NCI-H226 (cell line): ENCODE data around the gene SOD2.
"Not testable (repeated sequence)": the region's sequence is repeated elsewhere in the genome, so short reads cannot be mapped to it uniquely, and the experiment has no call there.

Experiments
- DNase-seq: peaks from one replicate; pipeline ENCODE4 v3.0.0-alpha.2; 2015

SOD2 gene

GRCh38 chr6:159715605-159716004, 22.6 kb upstream of the SOD2 start:
- DNase-seq = no peak

GRCh38 chr6:159715166-159715565, 22.1 kb upstream of the SOD2 start:
- DNase-seq = no peak

DNA sequence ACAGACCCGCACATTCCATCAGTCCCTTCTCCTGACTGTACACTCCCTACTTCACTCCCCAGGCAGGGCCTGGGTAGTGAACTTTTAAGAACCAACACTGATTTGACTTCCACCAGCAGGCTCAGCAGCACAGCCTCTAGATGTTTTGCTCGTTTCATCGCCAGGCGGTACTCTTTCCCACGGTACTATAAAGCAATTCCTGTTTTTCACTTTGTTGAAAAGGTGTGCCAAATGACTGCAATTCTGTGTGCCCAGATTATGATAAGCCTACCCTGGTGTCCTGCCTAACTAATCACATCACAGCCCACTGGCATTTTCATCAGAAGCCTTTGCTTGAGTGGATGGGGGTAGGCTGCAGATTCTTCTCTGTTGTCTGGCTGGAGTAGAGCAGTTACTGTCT, 21.4 kb upstream of the SOD2 start:
- DNase-seq = no peak

- no peak for DNase-seq
Measured at GRCh38 chr6:159713984-159714383, 20.9 kb upstream of the SOD2 start.

DNA sequence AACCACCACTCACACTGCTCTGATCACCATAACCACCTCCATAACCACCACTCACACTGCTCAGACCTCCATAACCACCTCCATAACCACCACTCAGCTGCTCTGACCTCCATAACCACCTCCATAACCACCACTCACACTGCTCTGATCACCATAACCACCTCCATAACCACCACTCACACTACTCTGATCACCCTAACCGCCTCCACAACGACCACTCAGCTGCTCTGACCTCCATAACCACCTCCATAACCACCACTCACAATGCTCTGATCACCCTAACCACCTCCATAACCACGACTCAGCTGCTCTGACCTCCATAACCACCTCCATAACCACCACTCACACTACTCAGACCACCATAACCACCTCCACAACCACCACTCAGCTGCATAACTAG, 19.3 kb upstream of the SOD2 start:
- DNase-seq = not testable (repeated sequence)

- DNase-seq = not testable (repeated sequence)
Measured at GRCh38 chr6:159710603-159711002, 17.6 kb upstream of the SOD2 start.

DNA sequence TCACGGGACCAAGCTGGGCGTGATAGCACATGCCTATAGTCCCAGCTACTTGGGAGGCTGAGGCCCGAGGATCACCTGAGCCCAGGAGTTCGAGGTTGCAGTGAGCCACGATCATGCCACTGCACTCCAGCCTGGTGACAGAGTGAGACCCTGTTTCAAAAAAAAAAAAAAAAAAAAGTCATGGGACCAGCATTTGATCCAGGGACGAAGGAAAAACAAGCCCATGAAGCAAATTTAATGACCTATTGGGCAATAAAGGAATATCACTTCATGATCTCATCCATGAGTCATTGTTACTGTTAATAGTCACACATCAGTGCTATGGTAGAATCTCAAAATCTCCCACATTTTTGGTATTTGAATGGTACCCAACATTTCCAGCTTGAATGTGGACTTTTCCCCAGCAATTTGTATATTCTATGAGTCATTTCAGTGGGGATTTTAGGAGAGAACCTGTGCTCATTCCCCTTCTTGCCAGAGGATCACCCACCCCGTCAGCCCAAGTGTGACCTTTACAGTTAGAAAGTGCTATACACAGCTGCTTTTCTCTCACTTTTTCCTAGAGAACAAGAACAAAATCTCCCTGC, 8.5 kb upstream of the SOD2 start:
- DNase-seq = peak; percentile 56

- DNase-seq = no peak
Measured at GRCh38 chr6:159700970-159701369, 7.9 kb upstream of the SOD2 start.

DNA sequence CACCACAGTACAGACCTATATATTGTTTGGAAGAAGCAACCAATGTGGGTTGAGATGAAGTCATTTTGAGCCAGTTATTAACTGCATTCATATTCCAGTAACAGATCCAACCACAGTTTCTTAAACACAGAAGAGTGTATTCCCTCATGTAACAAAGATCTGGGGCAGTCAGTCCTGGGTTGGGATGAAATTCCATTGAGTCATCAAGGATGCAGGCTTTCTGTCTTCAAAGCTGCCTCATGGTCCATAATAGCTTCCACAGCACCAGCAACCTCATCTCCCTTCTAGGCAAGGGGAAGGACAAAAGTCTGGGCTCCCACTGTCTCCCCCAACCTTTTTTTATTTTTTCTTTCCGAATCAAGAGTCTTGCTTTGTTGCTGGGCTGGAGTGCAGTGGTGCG, 2.9 kb upstream of the SOD2 start:
- peak; percentile 58 for DNase-seq

DNA sequence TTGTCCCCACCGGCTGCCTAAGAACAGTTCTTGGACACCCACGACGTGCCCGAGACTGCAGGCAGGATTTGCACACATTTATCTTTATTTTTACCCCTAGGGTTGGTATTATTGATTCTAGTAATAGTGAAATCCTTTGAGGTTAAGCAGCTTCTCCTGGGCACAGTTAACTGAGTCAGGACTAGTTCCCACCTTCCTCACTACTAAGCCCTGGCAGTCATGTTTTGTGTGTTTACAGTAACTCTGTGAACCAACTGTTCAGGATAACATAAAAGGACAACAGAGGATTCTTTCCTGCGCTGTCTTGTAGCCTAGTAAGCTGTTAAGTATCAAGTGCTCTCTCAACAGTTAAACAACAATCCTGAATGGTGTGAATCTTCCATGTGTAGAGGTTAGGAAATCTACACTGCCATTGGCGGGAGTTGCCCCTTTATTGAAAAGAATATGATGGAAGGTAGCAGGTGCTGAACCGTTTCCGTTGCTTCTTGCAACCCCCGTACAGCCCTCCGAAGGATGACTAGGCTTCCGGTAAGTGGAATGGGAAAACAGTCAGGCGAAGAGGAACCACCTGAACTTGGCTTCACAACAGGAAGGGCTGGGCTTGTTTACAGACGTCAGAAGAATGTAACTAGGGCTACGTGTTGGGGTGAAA, 979 bp upstream of the SOD2 start:
- DNase-seq = peak; percentile 77

DNA sequence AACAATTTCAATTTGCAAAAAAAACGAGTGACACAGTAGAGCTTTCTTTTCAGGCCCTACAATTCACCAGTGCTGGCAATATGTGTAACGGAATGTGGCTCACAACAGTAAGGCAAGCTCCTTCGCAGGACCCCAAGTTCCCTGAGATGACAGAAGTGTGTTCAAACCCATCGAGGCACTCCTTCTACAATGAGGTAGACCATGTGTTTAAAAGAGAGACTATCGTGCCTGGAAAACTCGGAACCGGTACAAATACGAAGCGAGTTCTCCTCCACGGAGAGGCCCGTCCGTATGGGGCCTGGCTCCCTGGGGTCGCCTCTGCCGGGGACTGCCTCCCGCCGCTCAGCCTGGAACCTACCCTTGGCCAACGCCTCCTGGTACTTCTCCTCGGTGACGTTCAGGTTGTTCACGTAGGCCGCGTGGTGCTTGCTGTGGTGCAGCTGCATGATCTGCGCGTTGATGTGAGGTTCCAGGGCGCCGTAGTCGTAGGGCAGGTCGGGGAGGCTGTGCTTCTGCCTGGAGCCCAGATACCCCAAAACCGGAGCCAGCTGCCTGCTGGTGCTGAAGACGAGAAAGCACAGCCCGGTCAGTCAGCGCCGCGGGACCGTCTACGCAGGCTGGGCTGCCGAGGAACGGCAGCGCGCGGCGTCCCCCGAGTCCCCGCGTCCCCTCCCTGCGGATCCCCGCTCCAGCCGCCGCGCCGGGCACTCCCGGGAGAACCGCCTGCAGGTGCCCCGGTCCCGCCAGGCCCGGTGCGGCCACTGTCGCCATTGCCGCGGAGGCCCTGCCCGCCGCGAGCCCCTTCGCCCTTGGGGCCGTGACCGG, 526 bp downstream of the SOD2 start:
- DNase-seq = peak; percentile 32

GRCh38 chr6:159691963-159692287, 1.1 kb downstream of the SOD2 start:
- no peak for DNase-seq

- DNase-seq = peak; percentile 63
Measured at GRCh38 chr6:159691133-159691962, 1.7 kb downstream of the SOD2 start.

GRCh38 chr6:159690135-159690534, 2.9 kb downstream of the SOD2 start:
- DNase-seq = not testable (repeated sequence)

DNA sequence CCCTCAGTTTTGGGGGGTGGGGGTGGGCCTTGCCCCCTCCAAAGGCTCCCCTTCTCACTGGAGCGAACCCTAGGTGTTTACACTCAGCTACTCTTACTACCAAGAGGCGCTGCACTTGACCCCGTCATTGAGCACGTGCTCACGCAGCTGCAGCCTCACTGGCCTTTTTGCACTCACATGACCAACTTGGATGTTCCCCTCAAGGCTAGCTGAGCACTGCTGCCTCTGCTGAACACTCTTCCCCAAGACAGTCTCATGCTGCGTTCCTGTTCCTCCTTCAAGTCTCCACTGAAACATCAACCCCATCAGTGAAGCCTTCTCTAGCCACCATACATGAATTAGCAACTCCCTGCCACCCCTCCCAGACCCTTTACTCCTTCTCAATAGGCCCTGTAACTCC, 4.0 kb downstream of the SOD2 start:
- DNase-seq = no peak

DNA sequence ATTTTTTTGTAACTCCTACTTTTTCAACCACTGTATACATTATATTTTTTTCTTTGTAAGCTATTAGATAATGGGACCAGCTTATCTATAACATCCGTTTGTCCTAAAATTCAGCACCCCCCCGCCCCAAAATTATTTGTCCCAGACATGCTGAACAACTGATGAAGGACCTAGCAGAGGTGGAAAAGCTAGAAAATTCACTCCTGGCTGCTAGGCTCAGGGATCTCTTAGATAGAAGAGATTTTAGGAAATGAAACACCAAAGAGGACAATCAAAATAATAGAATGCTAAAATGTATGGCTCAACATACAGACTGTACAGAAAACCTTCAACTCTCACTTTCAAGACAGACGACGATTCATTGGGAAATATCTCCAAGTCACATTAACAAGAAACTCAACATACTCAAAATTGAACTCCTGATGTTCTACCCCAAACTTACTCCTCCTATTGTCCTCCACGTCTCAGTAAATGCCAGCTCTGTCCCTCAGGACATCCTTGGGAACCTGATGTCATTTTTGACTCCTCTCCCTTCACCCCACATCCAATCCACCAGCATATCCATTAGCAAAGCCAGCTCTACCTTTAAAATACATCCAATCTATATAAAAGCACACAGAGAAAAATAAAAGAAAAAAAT, 4.7 kb downstream of the SOD2 start:
- DNase-seq = no peak

- no peak for DNase-seq
Measured at GRCh38 chr6:159687341-159687740, 5.7 kb downstream of the SOD2 start.

- no peak for DNase-seq
Measured at GRCh38 chr6:159686703-159687102, 6.3 kb downstream of the SOD2 start.

GRCh38 chr6:159686040-159686439, 7.0 kb downstream of the SOD2 start:
- no peak for DNase-seq

GRCh38 chr6:159684013-159684304, 9.1 kb downstream of the SOD2 start:
- DNase-seq = no peak

DNA sequence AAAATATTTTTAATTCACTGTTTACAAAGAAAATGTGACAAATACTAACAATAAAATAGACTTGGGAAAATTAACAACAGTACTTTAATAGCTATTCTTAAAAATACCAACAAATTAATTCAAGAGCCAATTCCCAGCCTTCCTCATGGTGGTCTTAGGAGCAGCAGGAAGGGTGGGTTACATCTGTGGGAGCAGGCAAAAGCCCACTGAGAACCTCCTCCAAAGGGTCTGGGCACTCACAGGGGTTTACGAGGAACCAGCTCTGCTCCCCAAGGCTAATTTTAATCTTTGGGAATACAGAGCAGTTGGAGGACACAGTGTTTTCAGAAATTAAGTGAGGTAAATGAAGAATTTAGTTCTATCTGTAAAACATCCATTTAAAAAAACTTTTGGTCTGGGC, 10.2 kb downstream of the SOD2 start:
- no peak for DNase-seq

GRCh38 chr6:159682295-159682694, 10.7 kb downstream of the SOD2 start:
- DNase-seq = no peak
